Measurements from ENCODE around the gene NR3C2.

The NR3C2 gene

DNA sequence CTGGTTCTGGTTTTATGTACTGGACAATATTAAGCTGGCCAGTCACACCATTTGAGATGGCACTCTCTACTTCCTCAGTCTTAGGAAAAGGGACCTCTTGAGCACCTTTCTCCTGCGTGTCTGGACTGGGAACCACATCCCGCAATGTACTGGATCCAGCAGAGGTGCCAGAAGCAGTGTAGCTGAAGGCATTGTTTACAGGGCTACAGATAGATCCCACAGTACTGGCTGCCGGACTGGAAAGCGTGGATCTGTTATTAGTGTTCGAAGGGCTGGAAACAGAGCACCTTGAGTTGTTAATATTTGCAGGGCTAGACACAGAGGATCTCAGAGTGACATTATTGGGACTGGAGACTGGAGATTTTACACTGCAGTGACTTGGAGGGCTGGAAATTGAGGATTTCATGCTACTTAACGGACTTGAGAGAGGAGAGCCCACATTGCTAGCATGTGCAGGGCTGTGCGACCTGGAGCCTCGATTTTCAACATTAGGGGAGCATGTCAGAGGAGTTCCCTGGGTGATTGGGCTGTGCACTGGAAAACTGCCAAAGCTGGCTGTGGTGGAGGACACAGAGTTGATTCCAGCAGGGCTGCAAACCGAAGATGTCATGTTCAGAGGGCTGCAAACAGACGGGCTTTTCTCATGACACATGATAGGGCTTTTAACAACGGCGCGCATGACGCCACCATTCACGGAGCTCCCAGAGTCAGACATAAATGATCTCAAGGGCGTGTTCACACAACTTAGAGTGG lies 6.4 kb downstream of the NR3C2 start:
- no peaks in the 10 kb centered on the region for H3K9me3 ChIP-seq (ENCODE audit: control insufficient read depth, insufficient read depth, low read length)
- H3K4me3 ChIP-seq (ENCODE audit: low read length) = no peak overlapping the region
- no CpG with 5 or more reads among the region's 16 CpGs for WGBS (ENCODE audit: insufficient coverage, insufficient read length)
- H3K4me1 ChIP-seq (ENCODE audit: control insufficient read depth, insufficient read depth, low read length) = no peaks in the 10 kb centered on the region
- DNase-seq (ENCODE audit: low read depth, low spot score) = no peak
- H3K27me3 ChIP-seq (ENCODE audit: control insufficient read depth, insufficient read depth, low read length) = no peaks in the 10 kb centered on the region
- no peaks in the 10 kb centered on the region for H3K36me3 ChIP-seq (ENCODE audit: control insufficient read depth, insufficient read depth, low read length)
- H3K27ac ChIP-seq (ENCODE audit: low read length) = no peak overlapping the region

DNA sequence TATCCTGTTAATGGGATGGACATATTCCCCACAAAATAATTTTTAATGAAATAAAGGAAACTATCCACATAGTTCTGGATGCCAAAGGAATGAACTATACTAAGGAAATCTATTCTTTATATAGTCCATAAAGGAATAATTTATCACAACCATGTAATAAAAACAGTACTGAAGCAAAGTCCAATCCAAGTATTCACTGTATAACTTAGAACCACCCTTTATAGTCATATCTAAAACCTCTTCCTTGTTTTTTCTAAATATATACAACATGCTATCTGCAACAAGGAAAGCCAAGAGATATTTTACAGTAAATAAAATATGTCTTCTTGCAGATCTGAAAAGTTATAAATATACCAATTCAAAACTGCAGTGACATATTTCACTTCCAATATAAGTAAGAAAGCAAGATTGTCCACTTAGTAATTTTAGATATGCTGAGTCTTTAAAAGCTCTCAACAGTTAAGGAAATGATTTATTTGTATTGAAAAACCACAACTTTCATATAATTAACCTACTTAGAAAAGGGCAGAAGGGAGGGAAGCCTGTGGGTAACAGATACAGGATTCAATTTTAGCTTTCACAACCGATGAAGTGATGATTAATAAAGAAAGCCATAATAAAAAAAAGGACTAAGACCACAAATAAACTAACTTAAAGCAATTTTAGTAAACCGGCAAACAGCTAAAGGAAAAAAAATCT lies 8.0 kb downstream of the NR3C2 start:
- Histone ChIP-seq H3K4me1 (ENCODE audit: control insufficient read depth, insufficient read depth, low read length) (no peaks in the 10 kb centered on the region), H3K36me3 (ENCODE audit: control insufficient read depth, insufficient read depth, low read length) (no peaks in the 10 kb centered on the region), H3K4me3 (ENCODE audit: low read length) (no peak overlapping the region), H3K27me3 (ENCODE audit: control insufficient read depth, insufficient read depth, low read length) (no peaks in the 10 kb centered on the region), H3K27ac (ENCODE audit: low read length) (no peak overlapping the region), H3K9me3 (ENCODE audit: control insufficient read depth, insufficient read depth, low read length) (no peaks in the 10 kb centered on the region)
- no CpG with 5 or more reads among the region's 2 CpGs for WGBS (ENCODE audit: insufficient coverage, insufficient read length)
- no peak for DNase-seq (ENCODE audit: low read depth, low spot score)

DNA sequence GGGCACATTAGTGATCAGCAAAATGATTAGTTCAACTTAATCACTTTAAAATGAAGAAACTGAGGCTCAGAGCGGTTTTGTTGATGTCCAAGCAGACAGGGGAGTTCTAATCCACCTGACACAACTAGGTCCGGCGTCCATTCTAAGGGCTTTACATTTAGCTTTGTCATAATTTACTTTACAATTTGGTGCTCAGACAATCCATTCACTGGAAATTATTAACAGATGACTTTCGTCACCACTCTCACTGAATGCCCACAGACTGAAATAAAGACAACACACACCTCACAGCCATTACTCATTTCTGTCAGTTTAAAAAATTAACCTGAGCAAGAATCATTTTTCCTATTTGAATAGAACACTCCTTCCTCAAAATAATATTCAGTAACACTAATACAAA lies 10.8 kb downstream of the NR3C2 start:
- Histone ChIP-seq H3K27me3 (ENCODE audit: control insufficient read depth, insufficient read depth, low read length) (no peaks in the 10 kb centered on the region), H3K9me3 (ENCODE audit: control insufficient read depth, insufficient read depth, low read length) (no peaks in the 10 kb centered on the region), H3K4me3 (ENCODE audit: low read length) (no peak overlapping the region), H3K36me3 (ENCODE audit: control insufficient read depth, insufficient read depth, low read length) (no peaks in the 10 kb centered on the region), H3K27ac (ENCODE audit: low read length) (no peak overlapping the region), H3K4me1 (ENCODE audit: control insufficient read depth, insufficient read depth, low read length) (no peaks in the 10 kb centered on the region)
- WGBS (ENCODE audit: insufficient coverage, insufficient read length) = no CpG with 5 or more reads among the region's 4 CpGs
- DNase-seq (ENCODE audit: low read depth, low spot score) = no peak

DNA sequence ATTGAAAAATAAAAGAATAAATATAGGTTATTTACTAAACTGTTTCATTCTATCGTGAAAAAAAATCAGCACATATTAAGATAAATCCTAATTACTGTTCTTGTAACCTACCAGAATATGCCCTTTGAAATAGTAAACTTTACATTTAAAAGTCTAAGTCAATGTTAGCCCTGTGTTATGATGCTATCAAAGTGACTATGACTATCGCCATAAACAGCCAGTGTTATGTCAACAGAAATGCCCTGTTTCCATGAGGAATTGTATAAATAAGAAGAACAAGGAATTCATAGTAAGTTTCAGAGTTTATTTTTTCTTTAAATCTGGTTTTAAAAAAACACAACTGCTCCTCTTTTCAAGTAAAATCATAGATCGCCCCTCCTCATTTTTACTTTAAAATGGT lies 11.4 kb downstream of the NR3C2 start:
- Histone ChIP-seq H3K27ac (ENCODE audit: low read length) (no peak overlapping the region), H3K27me3 (ENCODE audit: control insufficient read depth, insufficient read depth, low read length) (no peaks in the 10 kb centered on the region), H3K4me3 (ENCODE audit: low read length) (no peak overlapping the region), H3K36me3 (ENCODE audit: control insufficient read depth, insufficient read depth, low read length) (no peaks in the 10 kb centered on the region), H3K4me1 (ENCODE audit: control insufficient read depth, insufficient read depth, low read length) (no peaks in the 10 kb centered on the region), H3K9me3 (ENCODE audit: control insufficient read depth, insufficient read depth, low read length) (no peaks in the 10 kb centered on the region)
- WGBS (ENCODE audit: insufficient coverage, insufficient read length) = no CpG with 5 or more reads among the region's 3 CpGs
- DNase-seq (ENCODE audit: low read depth, low spot score) = no peak

DNA sequence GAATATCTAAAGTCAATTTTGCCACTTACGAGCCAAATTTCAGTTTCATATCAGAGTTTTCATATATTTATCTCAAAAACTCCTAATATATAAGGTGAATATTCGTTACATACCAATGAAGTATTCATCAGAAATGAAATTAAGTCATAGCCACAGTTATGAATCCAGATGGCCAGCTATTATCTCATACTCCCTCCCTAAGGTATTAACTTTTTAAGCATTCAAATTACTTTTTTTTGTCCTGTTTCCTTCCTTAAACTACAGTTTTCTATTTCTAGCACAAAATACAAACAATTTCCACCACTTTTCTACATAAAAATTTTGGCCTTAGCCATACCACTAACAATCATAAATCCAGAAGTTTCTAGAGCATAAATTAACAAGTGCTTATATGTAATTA lies 13.0 kb downstream of the NR3C2 start:
- H3K27ac ChIP-seq (ENCODE audit: low read length) = no peak overlapping the region
- no peaks in the 10 kb centered on the region for H3K9me3 ChIP-seq (ENCODE audit: control insufficient read depth, insufficient read depth, low read length)
- no peak for DNase-seq (ENCODE audit: low read depth, low spot score)
- H3K4me1 ChIP-seq (ENCODE audit: control insufficient read depth, insufficient read depth, low read length) = no peaks in the 10 kb centered on the region
- WGBS (ENCODE audit: insufficient coverage, insufficient read length) = 100% methylated on average over 1 of the region's 2 CpGs
- no peaks in the 10 kb centered on the region for H3K27me3 ChIP-seq (ENCODE audit: control insufficient read depth, insufficient read depth, low read length)
- H3K4me3 ChIP-seq (ENCODE audit: low read length) = no peak overlapping the region
- no peaks in the 10 kb centered on the region for H3K36me3 ChIP-seq (ENCODE audit: control insufficient read depth, insufficient read depth, low read length)

DNA sequence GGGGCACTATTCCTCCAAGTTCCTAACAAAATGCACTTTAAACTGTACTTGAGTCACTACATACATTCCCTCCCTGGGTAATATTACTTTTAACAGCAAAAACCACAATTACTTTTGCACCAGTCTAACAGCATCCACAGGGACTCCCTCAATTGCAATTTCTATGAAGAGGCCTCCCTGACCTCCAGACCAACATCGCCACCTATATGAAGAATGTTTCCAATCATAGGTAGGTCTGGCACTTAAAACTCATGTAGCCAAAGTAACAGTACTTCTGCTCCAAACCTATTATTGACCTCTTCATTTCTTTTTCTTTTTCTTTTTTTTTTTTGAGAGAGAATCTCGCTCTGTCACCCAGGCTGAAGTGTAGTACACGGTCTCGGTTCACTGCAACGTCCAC lies 15.6 kb downstream of the NR3C2 start:
- Histone ChIP-seq H3K27me3 (ENCODE audit: control insufficient read depth, insufficient read depth, low read length) (no peaks in the 10 kb centered on the region), H3K9me3 (ENCODE audit: control insufficient read depth, insufficient read depth, low read length) (no peaks in the 10 kb centered on the region), H3K36me3 (ENCODE audit: control insufficient read depth, insufficient read depth, low read length) (no peaks in the 10 kb centered on the region), H3K4me1 (ENCODE audit: control insufficient read depth, insufficient read depth, low read length) (no peaks in the 10 kb centered on the region), H3K27ac (ENCODE audit: low read length) (no peak overlapping the region), H3K4me3 (ENCODE audit: low read length) (no peak overlapping the region)
- no CpG with 5 or more reads among the region's 5 CpGs for WGBS (ENCODE audit: insufficient coverage, insufficient read length)
- DNase-seq (ENCODE audit: low read depth, low spot score) = no peak

DNA sequence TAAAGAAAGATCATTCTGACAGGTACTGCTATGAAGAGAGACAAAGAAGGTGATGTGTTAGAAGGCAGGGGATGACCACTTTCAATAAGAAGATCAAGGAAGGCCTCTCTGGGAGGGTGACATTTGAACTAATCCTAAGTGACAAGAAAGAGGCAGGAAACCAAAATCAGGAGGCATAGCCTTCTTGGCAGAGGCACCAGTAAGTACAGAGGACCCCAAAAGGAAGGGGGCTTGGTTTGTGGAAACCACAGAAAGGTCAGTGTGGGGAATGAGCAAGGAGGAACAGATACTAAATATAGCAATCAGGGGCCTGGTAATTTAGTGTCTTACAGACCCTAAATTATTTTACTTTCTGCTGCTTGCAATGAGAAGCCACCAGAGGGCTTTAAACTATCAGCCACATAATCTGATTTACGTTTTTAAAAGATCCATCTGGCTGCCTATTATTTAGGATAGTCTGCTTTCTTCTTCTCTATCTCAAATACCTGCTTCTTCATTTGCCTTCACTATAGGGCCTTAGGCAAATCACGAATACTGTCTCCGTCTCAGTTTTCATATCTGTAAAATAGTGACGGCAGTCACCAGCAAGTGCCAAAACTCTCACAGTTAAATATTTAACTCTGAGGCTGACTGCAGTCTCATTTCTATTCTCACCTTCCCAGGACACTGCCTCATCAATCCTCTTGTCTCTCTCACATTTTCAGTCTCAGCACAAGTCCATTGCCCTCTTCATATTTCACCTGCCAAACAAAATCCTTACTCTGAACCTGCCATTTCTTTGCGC lies 16.7 kb downstream of the NR3C2 start:
- H3K4me1 ChIP-seq (ENCODE audit: control insufficient read depth, insufficient read depth, low read length) = no peaks in the 10 kb centered on the region
- no peak overlapping the region for H3K27ac ChIP-seq (ENCODE audit: low read length)
- no peak overlapping the region for H3K4me3 ChIP-seq (ENCODE audit: low read length)
- DNase-seq (ENCODE audit: low read depth, low spot score) = no peak
- WGBS (ENCODE audit: insufficient coverage, insufficient read length) = no CpG with 5 or more reads among the region's 5 CpGs
- no peaks in the 10 kb centered on the region for H3K27me3 ChIP-seq (ENCODE audit: control insufficient read depth, insufficient read depth, low read length)
- H3K9me3 ChIP-seq (ENCODE audit: control insufficient read depth, insufficient read depth, low read length) = no peaks in the 10 kb centered on the region
- H3K36me3 ChIP-seq (ENCODE audit: control insufficient read depth, insufficient read depth, low read length) = no peaks in the 10 kb centered on the region

DNA sequence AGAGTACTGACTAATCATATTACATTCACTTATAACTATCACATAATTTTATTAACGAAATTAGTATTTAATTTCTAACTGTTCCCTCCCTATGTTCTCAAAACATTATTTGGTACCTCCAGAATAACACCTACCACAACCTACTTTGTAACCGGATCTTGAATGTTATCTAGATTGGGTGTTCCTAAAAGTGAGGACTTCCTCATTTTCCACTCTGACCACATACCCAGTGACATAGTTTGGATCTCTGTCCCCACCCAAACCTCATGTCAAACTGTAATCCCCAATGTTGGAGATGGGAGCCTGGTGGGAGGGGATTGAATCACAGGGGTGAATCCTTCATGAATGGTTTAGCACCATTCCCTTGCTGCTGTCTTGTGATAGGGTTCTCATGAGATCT lies 21.8 kb downstream of the NR3C2 start:
- Histone ChIP-seq H3K27ac (ENCODE audit: low read length) (no peak overlapping the region), H3K9me3 (ENCODE audit: control insufficient read depth, insufficient read depth, low read length) (no peaks in the 10 kb centered on the region), H3K36me3 (ENCODE audit: control insufficient read depth, insufficient read depth, low read length) (no peaks in the 10 kb centered on the region), H3K27me3 (ENCODE audit: control insufficient read depth, insufficient read depth, low read length) (no peaks in the 10 kb centered on the region), H3K4me3 (ENCODE audit: low read length) (no peak overlapping the region), H3K4me1 (ENCODE audit: control insufficient read depth, insufficient read depth, low read length) (no peaks in the 10 kb centered on the region)
- no CpG with 5 or more reads among the region's 2 CpGs for WGBS (ENCODE audit: insufficient coverage, insufficient read length)
- no peak for DNase-seq (ENCODE audit: low read depth, low spot score)

DNA sequence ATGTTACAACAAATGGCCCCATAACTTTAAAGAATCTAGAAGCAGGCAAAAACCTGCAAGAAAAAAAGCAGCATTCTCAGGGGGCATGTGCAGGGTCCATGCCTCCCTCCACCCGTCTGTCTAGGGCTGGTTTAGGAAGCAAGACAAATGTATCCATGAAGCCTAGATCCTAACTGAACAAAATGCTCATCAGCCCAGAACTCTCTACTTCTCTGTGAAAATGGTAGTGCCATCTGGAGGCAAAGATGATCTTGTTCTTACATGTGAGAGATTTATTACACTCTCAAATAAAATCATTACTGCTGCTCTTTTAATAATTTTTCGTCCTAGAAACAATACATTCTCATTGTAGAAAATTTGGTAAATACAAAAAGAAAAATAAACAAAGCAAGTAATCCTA lies 26.7 kb downstream of the NR3C2 start:
- Histone ChIP-seq H3K36me3 (ENCODE audit: control insufficient read depth, insufficient read depth, low read length) (no peaks in the 10 kb centered on the region), H3K27me3 (ENCODE audit: control insufficient read depth, insufficient read depth, low read length) (no peaks in the 10 kb centered on the region), H3K4me1 (ENCODE audit: control insufficient read depth, insufficient read depth, low read length) (no peaks in the 10 kb centered on the region), H3K9me3 (ENCODE audit: control insufficient read depth, insufficient read depth, low read length) (no peaks in the 10 kb centered on the region), H3K4me3 (ENCODE audit: low read length) (no peak overlapping the region), H3K27ac (ENCODE audit: low read length) (no peak overlapping the region)
- WGBS (ENCODE audit: insufficient coverage, insufficient read length) = no CpG with 5 or more reads among the region's 2 CpGs
- DNase-seq (ENCODE audit: low read depth, low spot score) = no peak

DNA sequence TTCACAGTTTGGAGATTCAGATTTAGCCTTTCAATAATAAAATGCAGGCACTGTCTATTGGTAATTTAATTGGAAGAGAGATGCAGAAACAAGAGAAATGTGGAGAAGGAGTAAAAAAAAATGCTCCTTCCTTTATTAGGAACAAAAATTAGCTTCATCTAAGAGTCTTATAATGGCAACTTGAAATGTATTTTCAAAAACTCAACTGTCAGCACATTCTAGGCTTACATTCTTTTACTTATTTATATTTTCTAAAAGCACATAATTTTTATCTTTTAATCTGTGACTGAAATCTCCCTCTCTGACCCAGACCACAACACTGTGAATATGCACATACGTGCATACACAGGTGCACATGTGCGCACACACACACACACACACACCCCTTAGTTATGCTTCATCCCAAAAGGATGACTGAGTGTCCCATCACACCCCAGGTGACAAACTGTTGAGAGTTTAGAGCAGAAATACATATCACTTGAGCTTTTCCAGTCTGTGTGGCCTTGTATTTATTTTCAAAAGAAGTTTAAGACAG lies 29.7 kb downstream of the NR3C2 start:
- Histone ChIP-seq H3K4me3 (ENCODE audit: low read length) (no peak overlapping the region), H3K36me3 (ENCODE audit: control insufficient read depth, insufficient read depth, low read length) (no peaks in the 10 kb centered on the region), H3K9me3 (ENCODE audit: control insufficient read depth, insufficient read depth, low read length) (no peaks in the 10 kb centered on the region), H3K27me3 (ENCODE audit: control insufficient read depth, insufficient read depth, low read length) (no peaks in the 10 kb centered on the region), H3K27ac (ENCODE audit: low read length) (no peak overlapping the region), H3K4me1 (ENCODE audit: control insufficient read depth, insufficient read depth, low read length) (no peaks in the 10 kb centered on the region)
- no CpG with 5 or more reads among the region's 2 CpGs for WGBS (ENCODE audit: insufficient coverage, insufficient read length)
- DNase-seq (ENCODE audit: low read depth, low spot score) = no peak
